Bronchial epithelial cell (primary cell): Measurements from ENCODE around the gene SLC39A6. TPM values are rescaled to one million over a fixed set of nuclear protein-coding genes. Genes with fewer than 3 reads are reported as not detected.
A peak's percentile ranks its signal among the peaks of the same experiment; 100 is the strongest.
"Not testable (repeated sequence)": the region's sequence is repeated elsewhere in the genome, so short reads cannot be mapped to it uniquely, and the experiment has no call there.

ENCODE experiments used
- DNase-seq: peaks from one replicate; pipeline ENCODE4 v3.0.0-alpha.2; 2010; ENCODE audit warnings: low read depth
- FAIRE-seq: peaks from 2 replicates; lab custom pipeline; 2011; peaks lifted over from hg19 to GRCh38; lab: Jason Lieb, UNC
- H3K27me3 ChIP-seq: 2 replicates; pipeline ENCODE4 v1.5.1; 2011; ENCODE audit warnings: low read length; ENCODE audit not compliant: control insufficient read depth, insufficient read depth
- H3K36me3 ChIP-seq: 2 replicates; pipeline ENCODE4 v1.5.1; 2011; ENCODE audit warnings: low read length; ENCODE audit not compliant: control insufficient read depth, insufficient read depth
- H3K4me3 ChIP-seq: 2 replicates; pipeline ENCODE4 v1.5.1; 2011; ENCODE audit warnings: mild to moderate bottlenecking, low read depth, low read length, control low read depth
- total RNA-seq: library from RNA; depleted of rRNA; stranded (reverse); fragments of >200 nt; gene quantifications from 2 replicates; pipeline ENCODE4 v1.2.1, GENCODE V29; 2014
- TF ChIP-seq, protein P1 (sequence below): IDR thresholded peaks from 2 replicates; pipeline ENCODE4 v1.5.1; 2011; ENCODE audit warnings: mild to moderate bottlenecking, moderate library complexity, low read length, control low read depth, inconsistent platforms; ENCODE audit not compliant: insufficient read depth, severe bottlenecking

SLC39A6 gene
- total RNA-seq, 1 donor from 2014 or later, result 152 TPM

- Histone ChIP-seq H3K4me3 (peak overlapping the region; percentile 90), H3K36me3 (peaks cover 9% of the 10 kb centered on the region), H3K27me3 (no peaks in the 10 kb centered on the region)
- FAIRE-seq, result no peak
- TF ChIP-seq, protein P1, sequence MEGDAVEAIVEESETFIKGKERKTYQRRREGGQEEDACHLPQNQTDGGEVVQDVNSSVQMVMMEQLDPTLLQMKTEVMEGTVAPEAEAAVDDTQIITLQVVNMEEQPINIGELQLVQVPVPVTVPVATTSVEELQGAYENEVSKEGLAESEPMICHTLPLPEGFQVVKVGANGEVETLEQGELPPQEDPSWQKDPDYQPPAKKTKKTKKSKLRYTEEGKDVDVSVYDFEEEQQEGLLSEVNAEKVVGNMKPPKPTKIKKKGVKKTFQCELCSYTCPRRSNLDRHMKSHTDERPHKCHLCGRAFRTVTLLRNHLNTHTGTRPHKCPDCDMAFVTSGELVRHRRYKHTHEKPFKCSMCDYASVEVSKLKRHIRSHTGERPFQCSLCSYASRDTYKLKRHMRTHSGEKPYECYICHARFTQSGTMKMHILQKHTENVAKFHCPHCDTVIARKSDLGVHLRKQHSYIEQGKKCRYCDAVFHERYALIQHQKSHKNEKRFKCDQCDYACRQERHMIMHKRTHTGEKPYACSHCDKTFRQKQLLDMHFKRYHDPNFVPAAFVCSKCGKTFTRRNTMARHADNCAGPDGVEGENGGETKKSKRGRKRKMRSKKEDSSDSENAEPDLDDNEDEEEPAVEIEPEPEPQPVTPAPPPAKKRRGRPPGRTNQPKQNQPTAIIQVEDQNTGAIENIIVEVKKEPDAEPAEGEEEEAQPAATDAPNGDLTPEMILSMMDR, result no peak
- peak; percentile 22 for DNase-seq
Observed at GRCh38 chr18:36128530-36128870, 640 bp downstream of the SLC39A6 start.

DNA sequence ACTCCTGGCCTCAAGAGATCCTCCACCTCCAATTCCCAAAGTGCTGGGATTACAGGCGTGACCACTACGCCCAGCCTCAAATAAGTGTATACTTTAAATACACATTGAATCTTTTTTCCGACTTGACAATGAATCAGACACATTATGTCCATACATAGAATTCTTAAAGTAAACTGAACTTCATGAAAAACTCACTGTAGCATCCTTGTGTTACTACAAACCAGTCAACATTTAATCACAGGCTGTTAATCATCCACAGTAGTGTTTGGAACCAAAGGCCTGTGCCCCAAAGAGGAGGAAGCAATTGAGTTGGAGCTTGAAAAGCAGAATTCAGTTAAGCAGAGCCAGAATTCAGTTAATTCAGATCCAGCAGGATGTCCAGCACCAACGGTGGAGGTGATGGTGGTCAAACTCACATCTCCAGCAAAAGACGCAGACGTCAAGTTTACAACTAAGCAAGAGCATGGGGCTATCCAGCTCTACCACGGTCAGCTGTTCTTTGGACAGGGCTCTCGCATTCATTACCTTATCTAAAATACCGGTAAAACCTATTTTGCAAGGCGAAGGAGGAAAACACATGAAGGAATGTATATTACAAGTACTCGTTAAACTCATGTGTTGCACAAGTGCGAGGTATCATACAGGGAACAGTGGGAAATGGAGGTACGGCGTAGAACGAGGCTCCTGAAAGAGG is 1.2 kb downstream of the SLC39A6 start:
- Histone ChIP-seq H3K4me3 (peak overlapping the region; percentile 90), H3K27me3 (no peaks in the 10 kb centered on the region), H3K36me3 (peaks cover 10% of the 10 kb centered on the region)
- FAIRE-seq (no peak), DNase-seq (peak; percentile 30)
- TF ChIP-seq, protein P1, result no peak

DNA sequence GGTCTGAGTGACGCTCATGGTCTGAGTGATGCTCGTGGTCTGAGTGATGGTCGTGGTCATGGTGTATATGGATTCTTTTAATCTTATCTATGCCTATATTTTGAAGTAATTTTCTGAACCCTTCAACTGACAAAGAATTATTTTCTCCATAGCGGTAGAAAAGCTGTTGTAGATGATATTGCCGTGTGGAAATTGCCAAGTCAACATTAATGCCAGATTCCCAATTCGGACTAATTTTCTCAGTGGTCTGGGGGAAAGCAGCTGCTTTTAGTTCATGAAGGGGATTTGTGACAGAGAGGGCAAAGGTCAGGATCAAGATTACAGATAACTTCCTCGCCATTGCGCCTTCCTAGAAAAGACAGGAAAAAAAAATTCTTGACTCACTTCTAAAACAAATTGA is 2.5 kb downstream of the SLC39A6 start:
- Histone ChIP-seq H3K4me3 (no peak overlapping the region), H3K36me3 (peaks cover 13% of the 10 kb centered on the region), H3K27me3 (no peaks in the 10 kb centered on the region)
- DNase-seq (no peak), FAIRE-seq (no peak)
- TF ChIP-seq, protein P1, result no peak

- TF ChIP-seq, protein P1, result no peak
- Histone ChIP-seq H3K4me3 (no peak overlapping the region), H3K36me3 (peaks cover 14% of the 10 kb centered on the region), H3K27me3 (no peaks in the 10 kb centered on the region)
- DNase-seq (peak; percentile 93), FAIRE-seq (no peak)
Observed at GRCh38 chr18:36124841-36125240, 4.3 kb downstream of the SLC39A6 start.

- Histone ChIP-seq H3K4me3 (no peak overlapping the region), H3K27me3 (no peaks in the 10 kb centered on the region), H3K36me3 (peaks cover 17% of the 10 kb centered on the region)
- no peak for FAIRE-seq
- TF ChIP-seq, protein P1, result no peak
- no peak for DNase-seq
Observed at GRCh38 chr18:36120297-36120696, 8.8 kb downstream of the SLC39A6 start.

GRCh38 chr18:36116771-36117170 is 12.4 kb downstream of the SLC39A6 start:
- H3K4me3 ChIP-seq, H3K27me3 ChIP-seq, FAIRE-seq, DNase-seq: not testable (repeated sequence)
- H3K36me3 ChIP-seq, result peaks cover 19% of the 10 kb centered on the region
